CD4-positive, alpha-beta T cell treated with Interleukin-10 for 1 hour (primary cell): ENCODE results near the gene GALNTL6.
"Not testable (repeated sequence)": the region's sequence is repeated elsewhere in the genome, so short reads cannot be mapped to it uniquely, and the experiment has no call there.

Source experiments
- DNase-seq: peaks from one replicate; pipeline ENCODE4 v3.0.0-alpha.2; 2020

The GALNTL6 gene

GRCh38 chr4:172412851-172413580 is 599.8 kb downstream of the GALNTL6 start:
- no peak for DNase-seq

GRCh38 chr4:172428979-172429378 is 615.8 kb downstream of the GALNTL6 start:
- DNase-seq, result not testable (repeated sequence)

- DNase-seq, result no peak
These were observed 667.3 kb downstream of the GALNTL6 start for GRCh38 chr4:172480471-172480870.

- no peak for DNase-seq
These were observed 668.8 kb downstream of the GALNTL6 start for GRCh38 chr4:172481802-172482508.

GRCh38 chr4:172485007-172485406 is 671.8 kb downstream of the GALNTL6 start:
- no peak for DNase-seq

- DNase-seq, result no peak
These were observed 673.3 kb downstream of the GALNTL6 start for GRCh38 chr4:172486531-172486930.

- no peak for DNase-seq
These were observed 676.7 kb downstream of the GALNTL6 start for GRCh38 chr4:172489861-172490260.

- DNase-seq, result no peak
These were observed 682.6 kb downstream of the GALNTL6 start for GRCh38 chr4:172495769-172496168.

GRCh38 chr4:172497321-172497720 is 684.1 kb downstream of the GALNTL6 start:
- DNase-seq, result no peak

- no peak for DNase-seq
These were observed 700.8 kb downstream of the GALNTL6 start for GRCh38 chr4:172514011-172514410.

GRCh38 chr4:172514801-172515200 is 701.6 kb downstream of the GALNTL6 start:
- no peak for DNase-seq

GRCh38 chr4:172515266-172515879 is 702.2 kb downstream of the GALNTL6 start:
- DNase-seq, result no peak

- no peak for DNase-seq
These were observed 704.2 kb downstream of the GALNTL6 start for GRCh38 chr4:172517391-172517790.

GRCh38 chr4:172521248-172521647 is 708.0 kb downstream of the GALNTL6 start:
- no peak for DNase-seq

- no peak for DNase-seq
These were observed 708.5 kb downstream of the GALNTL6 start for GRCh38 chr4:172521680-172522079.

- DNase-seq, result no peak
These were observed 730.0 kb downstream of the GALNTL6 start for GRCh38 chr4:172543249-172543648.

GRCh38 chr4:172546782-172547181 is 733.6 kb downstream of the GALNTL6 start:
- DNase-seq, result no peak

GRCh38 chr4:172547724-172548123 is 734.5 kb downstream of the GALNTL6 start:
- no peak for DNase-seq

GRCh38 chr4:172553216-172553615 is 740.0 kb downstream of the GALNTL6 start:
- no peak for DNase-seq

GRCh38 chr4:172554588-172554987 is 741.4 kb downstream of the GALNTL6 start:
- no peak for DNase-seq

GRCh38 chr4:172555725-172556124 is 742.5 kb downstream of the GALNTL6 start:
- DNase-seq, result no peak

- DNase-seq, result no peak
These were observed 760.7 kb downstream of the GALNTL6 start for GRCh38 chr4:172573899-172574298.

- DNase-seq, result no peak
These were observed 765.5 kb downstream of the GALNTL6 start for GRCh38 chr4:172578712-172579111.

- DNase-seq, result no peak
These were observed 771.6 kb downstream of the GALNTL6 start for GRCh38 chr4:172584816-172585215.
